HFFc6 (cell line): ENCODE measurements around the gene ETV5. TPM values are rescaled to one million over a fixed set of nuclear protein-coding genes. Genes with fewer than 3 reads are reported as not detected.

Source experiments
- DNase-seq: peaks from one replicate; pipeline ENCODE4 v3.0.0-alpha.2; 2018
- H3K27ac Mint-ChIP-seq: 2 replicates; pipeline ENCODE4 v1.8.0; 2020; ENCODE audit warnings: mild to moderate bottlenecking, mixed read lengths
- H3K27me3 Mint-ChIP-seq: 2 replicates; pipeline ENCODE4 v1.8.0; 2021; ENCODE audit warnings: mild to moderate bottlenecking, moderate library complexity, mixed read lengths; ENCODE audit not compliant: insufficient read depth
- H3K36me3 Mint-ChIP-seq: 2 replicates; pipeline ENCODE4 v1.8.0; 2021; ENCODE audit warnings: low read depth, mixed read lengths
- H3K4me1 Mint-ChIP-seq: 2 replicates; pipeline ENCODE4 v1.8.0; 2020; ENCODE audit warnings: low read depth, mixed read lengths
- H3K4me3 Mint-ChIP-seq: 2 replicates; pipeline ENCODE4 v1.8.0; 2020; ENCODE audit warnings: mild to moderate bottlenecking, moderate library complexity, mixed read lengths
- H3K9me3 Mint-ChIP-seq: 2 replicates; pipeline ENCODE4 v1.8.0; 2020; ENCODE audit warnings: mild to moderate bottlenecking, mixed read lengths
- total RNA-seq, 6 experiments: library from RNA; stranded (reverse); fragmentation: NEBNext Ultra II Directional; extraction: Animal tissue kit (Norgen Biotek cat#: 25700); gene quantifications; 2 replicates in 1 of 6; 3 replicates in 5 of 6; pipeline ENCODE4 v1.2.3, GENCODE V29; 2021
- TF ChIP-seq, protein P1 (sequence below): fragments of 200-600 bp; sonication (generic); IDR thresholded peaks from 2 replicates; pipeline ENCODE4 v1.5.0; 2021; ENCODE audit warnings: antibody characterized with exemption, mild to moderate bottlenecking

The ETV5 gene
- total RNA-seq, 6 experiments from 2014 or later: 48.6 to 69.3 (median 52.5) TPM

DNA sequence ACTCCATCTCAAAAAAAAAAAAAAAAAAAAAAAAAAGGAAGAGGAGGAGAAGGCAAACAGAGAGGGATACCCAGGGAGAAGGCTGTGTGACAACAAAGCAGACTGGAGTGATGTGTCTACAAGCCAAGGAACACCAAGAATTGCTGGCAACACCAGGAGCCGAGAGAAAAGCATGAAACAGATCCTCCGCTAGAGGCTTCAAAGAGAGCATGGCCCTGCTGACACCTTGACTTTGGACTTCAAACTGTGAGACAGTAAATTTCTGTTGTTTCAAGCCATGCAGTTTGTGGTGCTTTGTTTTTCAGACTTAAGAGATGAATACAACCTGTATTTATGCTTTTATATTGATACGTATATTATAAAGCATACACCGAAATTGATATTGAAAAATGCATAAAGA, 96.8 kb downstream of the ETV5 start:
- Mint-ChIP-seq H3K4me3 (no peak overlapping the region), H3K4me1 (no peaks in the 10 kb centered on the region), H3K9me3 (peaks cover 14% of the 10 kb centered on the region), H3K27me3 (peaks cover 24% of the 10 kb centered on the region), H3K27ac (no peak overlapping the region), H3K36me3 (peaks cover 13% of the 10 kb centered on the region)
- TF ChIP-seq, protein P1, sequence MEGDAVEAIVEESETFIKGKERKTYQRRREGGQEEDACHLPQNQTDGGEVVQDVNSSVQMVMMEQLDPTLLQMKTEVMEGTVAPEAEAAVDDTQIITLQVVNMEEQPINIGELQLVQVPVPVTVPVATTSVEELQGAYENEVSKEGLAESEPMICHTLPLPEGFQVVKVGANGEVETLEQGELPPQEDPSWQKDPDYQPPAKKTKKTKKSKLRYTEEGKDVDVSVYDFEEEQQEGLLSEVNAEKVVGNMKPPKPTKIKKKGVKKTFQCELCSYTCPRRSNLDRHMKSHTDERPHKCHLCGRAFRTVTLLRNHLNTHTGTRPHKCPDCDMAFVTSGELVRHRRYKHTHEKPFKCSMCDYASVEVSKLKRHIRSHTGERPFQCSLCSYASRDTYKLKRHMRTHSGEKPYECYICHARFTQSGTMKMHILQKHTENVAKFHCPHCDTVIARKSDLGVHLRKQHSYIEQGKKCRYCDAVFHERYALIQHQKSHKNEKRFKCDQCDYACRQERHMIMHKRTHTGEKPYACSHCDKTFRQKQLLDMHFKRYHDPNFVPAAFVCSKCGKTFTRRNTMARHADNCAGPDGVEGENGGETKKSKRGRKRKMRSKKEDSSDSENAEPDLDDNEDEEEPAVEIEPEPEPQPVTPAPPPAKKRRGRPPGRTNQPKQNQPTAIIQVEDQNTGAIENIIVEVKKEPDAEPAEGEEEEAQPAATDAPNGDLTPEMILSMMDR: no peak
- no peak for DNase-seq

DNA sequence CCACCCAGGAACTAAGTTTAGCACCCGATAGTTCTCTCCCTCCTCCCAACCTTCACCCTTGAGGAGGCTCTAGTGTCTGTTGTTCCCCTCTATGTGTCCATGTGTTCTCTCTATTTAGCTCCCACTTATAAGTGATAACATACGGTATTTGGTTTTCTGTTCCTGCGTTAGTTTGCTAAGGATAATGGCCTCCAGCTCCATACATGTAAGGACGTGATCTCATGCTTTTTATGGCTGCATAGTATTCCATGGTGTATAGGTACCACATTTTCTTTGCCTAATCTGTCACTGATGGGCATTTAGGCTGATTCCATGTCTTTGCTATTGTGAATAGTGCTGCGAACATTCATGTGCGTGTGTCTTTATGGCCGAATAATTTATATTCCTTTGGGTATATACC, 104.2 kb downstream of the ETV5 start:
- Mint-ChIP-seq H3K27me3 (peaks cover 23% of the 10 kb centered on the region), H3K4me3 (no peak overlapping the region)

DNA sequence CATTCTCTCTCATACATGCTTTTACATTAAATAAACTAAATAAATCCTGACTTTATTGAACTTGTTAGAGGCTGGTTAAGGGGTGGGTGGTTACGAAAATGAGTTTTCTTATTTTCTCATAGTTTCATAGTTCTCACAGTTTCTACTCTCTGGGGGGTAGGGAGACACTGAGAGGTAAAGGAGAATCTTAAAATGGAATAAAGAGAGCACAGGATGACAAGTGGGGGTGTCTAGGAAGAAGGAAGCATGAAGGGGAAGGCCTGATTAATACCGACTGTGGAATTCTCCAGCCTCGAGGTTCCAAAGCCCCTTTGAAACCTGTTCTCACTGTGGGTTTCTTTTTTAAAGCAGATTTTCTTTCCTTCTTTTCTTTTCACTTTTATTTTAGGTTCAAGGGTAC, 104.7 kb downstream of the ETV5 start:
- peaks cover 23% of the 10 kb centered on the region for H3K27me3 Mint-ChIP-seq
- H3K36me3 Mint-ChIP-seq: no peaks in the 10 kb centered on the region
- no peak overlapping the region for H3K4me3 Mint-ChIP-seq
- no peak overlapping the region for H3K27ac Mint-ChIP-seq
- H3K9me3 Mint-ChIP-seq: 0 out of 2 replicates have a peak, but pooled peaks cover 3% of the 10 kb centered on the region
- TF ChIP-seq, protein P1: no peak
- no peak for DNase-seq
- H3K4me1 Mint-ChIP-seq: no peaks in the 10 kb centered on the region

More for the DNA sequence above, 104.2 kb downstream of the ETV5 start:
- Mint-ChIP-seq H3K4me1 (no peaks in the 10 kb centered on the region), H3K27ac (no peak overlapping the region), H3K36me3 (no peaks in the 10 kb centered on the region), H3K9me3 (0 out of 2 replicates have a peak, but pooled peaks cover 3% of the 10 kb centered on the region)
- TF ChIP-seq, protein P1: no peak
- no peak for DNase-seq

DNA sequence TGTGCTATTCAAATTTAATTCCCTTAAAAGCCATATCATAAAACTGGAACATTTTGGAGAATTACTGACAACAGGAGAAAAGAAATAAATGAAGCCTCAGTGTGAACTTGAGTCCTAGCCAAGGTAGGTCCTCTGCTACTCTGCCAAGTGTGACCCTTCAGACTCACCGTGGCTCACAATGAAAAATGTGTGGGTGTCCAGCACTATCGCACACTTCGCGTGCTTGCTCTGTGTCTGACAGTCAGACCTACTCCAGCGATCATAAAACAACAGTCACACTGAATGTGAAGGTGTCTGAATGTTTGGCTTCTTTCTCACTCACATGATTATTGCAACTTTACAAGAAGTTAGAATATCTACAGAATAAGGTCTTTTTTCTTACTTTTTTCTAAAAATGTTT, 105.3 kb downstream of the ETV5 start:
- no peak for DNase-seq
- H3K27me3 Mint-ChIP-seq: peaks cover 29% of the 10 kb centered on the region
- 0 out of 2 replicates have a peak, but pooled peaks cover 3% of the 10 kb centered on the region for H3K9me3 Mint-ChIP-seq
- H3K4me1 Mint-ChIP-seq: no peaks in the 10 kb centered on the region
- no peak overlapping the region for H3K27ac Mint-ChIP-seq
- H3K36me3 Mint-ChIP-seq: no peaks in the 10 kb centered on the region
- TF ChIP-seq, protein P1: no peak
- H3K4me3 Mint-ChIP-seq: no peak overlapping the region

DNA sequence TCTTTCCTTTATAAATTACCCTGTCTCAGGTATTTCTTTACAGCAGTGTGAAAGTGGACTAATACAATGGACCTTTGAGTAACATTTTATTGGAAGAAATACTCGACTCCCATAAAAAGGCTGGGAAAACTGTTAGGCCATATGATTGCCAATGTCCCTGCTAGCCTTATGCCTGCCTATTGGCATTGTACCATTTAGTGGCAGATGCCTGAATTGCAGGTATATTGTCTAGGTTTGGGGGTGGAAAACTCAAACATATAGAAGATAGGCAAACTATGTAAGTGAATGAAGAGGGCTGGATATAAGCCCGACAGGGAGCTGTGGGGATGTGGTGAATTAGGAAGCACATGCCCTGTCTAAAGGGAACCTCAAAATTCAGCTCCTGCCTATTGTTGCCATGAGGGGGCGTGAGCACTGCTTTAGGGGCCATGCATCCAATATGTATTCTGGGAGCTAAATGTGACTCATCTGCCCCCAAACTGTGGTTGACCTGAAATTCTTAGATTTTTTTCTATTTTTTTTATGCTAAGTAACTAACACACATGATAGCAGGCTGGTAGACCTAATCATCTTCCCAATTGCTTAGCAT, 105.9 kb downstream of the ETV5 start:
- peaks cover 29% of the 10 kb centered on the region for H3K27me3 Mint-ChIP-seq
- no peak overlapping the region for H3K4me3 Mint-ChIP-seq
- DNase-seq: peak; percentile 8
- no peaks in the 10 kb centered on the region for H3K36me3 Mint-ChIP-seq
- H3K27ac Mint-ChIP-seq: no peak overlapping the region
- no peaks in the 10 kb centered on the region for H3K4me1 Mint-ChIP-seq
- 0 out of 2 replicates have a peak, but pooled peaks cover 3% of the 10 kb centered on the region for H3K9me3 Mint-ChIP-seq
- TF ChIP-seq, protein P1: peak; percentile 69
